GM23338 (cell line): ENCODE results near the gene KRT81.
"Not testable (repeated sequence)": the region's sequence is repeated elsewhere in the genome, so short reads cannot be mapped to it uniquely, and the experiment has no call there.

Experiments
- EZH2 ChIP-seq: fragments of 200-600 bp; sonication (generic); IDR thresholded peaks from one replicate; pipeline ENCODE4 v1.8.0; 2017; ENCODE audit warnings: antibody characterized with exemption, mild to moderate bottlenecking, low read depth; ENCODE audit not compliant: unreplicated experiment
- EZH2phosphoT487 ChIP-seq: fragments of 200-600 bp; sonication (generic); IDR thresholded peaks from one replicate; pipeline ENCODE4 v1.8.1; 2018; ENCODE audit warnings: antibody characterized with exemption; ENCODE audit not compliant: unreplicated experiment
- POLR2AphosphoS5 ChIP-seq: IDR thresholded peaks from 2 replicates; pipeline ENCODE4 v1.6.1; 2016; ENCODE audit warnings: antibody characterized with exemption, low read depth
- REST ChIP-seq: IDR thresholded peaks from one replicate; pipeline ENCODE4 v1.6.1; 2018; ENCODE audit warnings: antibody characterized with exemption; ENCODE audit not compliant: unreplicated experiment
- TF ChIP-seq, protein P1 (sequence below), 2 experiments: fragments of 200-600 bp in 1 of 2; sonication (generic) in 1 of 2; conservative IDR thresholded peaks; 2 replicates each; pipeline versions ENCODE4 v1.5.1 to v1.6.1; 2016 to 2017; ENCODE audit warnings: antibody characterized with exemption in 2 of 2, low read depth in 2 of 2, mild to moderate bottlenecking in 2 of 2, moderate library complexity in 1 of 2

GRCh38 chr12:52257922-52258321 lies 33.4 kb downstream of the KRT81 start:
- TF ChIP-seq, protein P1, sequence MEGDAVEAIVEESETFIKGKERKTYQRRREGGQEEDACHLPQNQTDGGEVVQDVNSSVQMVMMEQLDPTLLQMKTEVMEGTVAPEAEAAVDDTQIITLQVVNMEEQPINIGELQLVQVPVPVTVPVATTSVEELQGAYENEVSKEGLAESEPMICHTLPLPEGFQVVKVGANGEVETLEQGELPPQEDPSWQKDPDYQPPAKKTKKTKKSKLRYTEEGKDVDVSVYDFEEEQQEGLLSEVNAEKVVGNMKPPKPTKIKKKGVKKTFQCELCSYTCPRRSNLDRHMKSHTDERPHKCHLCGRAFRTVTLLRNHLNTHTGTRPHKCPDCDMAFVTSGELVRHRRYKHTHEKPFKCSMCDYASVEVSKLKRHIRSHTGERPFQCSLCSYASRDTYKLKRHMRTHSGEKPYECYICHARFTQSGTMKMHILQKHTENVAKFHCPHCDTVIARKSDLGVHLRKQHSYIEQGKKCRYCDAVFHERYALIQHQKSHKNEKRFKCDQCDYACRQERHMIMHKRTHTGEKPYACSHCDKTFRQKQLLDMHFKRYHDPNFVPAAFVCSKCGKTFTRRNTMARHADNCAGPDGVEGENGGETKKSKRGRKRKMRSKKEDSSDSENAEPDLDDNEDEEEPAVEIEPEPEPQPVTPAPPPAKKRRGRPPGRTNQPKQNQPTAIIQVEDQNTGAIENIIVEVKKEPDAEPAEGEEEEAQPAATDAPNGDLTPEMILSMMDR (conservative IDR thresholded peaks at IDR 0.05; ENCODE audit: low read depth in 2 of 2), result not testable (repeated sequence)
- not testable (repeated sequence) for TF ChIP-seq EZH2phosphoT487, REST, EZH2, POLR2AphosphoS5
